SK-N-SH treated with all-trans-retinoic acid at 6 μM for 48 hours (cell line): ENCODE results near the gene CCDC172.

ENCODE experiments used
- ATAC-seq: fragments of 200-7000 bp; cut with Tn5 transposase; 3 replicates; pipeline ENCODE4 v1.9.1; 2020; ENCODE audit warnings: mild to moderate bottlenecking, moderate library complexity
- ARNTL ChIP-seq: fragments of 450-650 bp; formaldehyde crosslinking; IDR thresholded peaks from 2 replicates; pipeline ENCODE4 v1.5.0; 2020; ENCODE audit warnings: low read depth, mild to moderate bottlenecking, moderate library complexity, borderline replicate concordance
- BACH2 ChIP-seq: fragments of 250-450 bp; sonication (Bioruptor Pico); IDR thresholded peaks from 2 replicates; pipeline ENCODE4 v1.9.0; 2021; ENCODE audit warnings: mild to moderate bottlenecking, borderline replicate concordance
- CSDC2 ChIP-seq: fragments of 250-450 bp; sonication (Bioruptor Pico); IDR thresholded peaks from 2 replicates; pipeline ENCODE4 v1.5.0; 2020; ENCODE audit warnings: mild to moderate bottlenecking, moderate library complexity
- CSRNP3 ChIP-seq: fragments of 250-450 bp; sonication (Bioruptor Pico); IDR thresholded peaks from 2 replicates; pipeline ENCODE4 v1.5.1; 2021; ENCODE audit warnings: mild to moderate bottlenecking, moderate library complexity
- ESRRG ChIP-seq: fragments of 250-450 bp; sonication (Bioruptor Pico); IDR thresholded peaks from 2 replicates; pipeline ENCODE4 v1.6.1; 2021; ENCODE audit warnings: mild to moderate bottlenecking
- GLIS3 ChIP-seq: fragments of 250-450 bp; sonication (Bioruptor Pico); IDR thresholded peaks from 2 replicates; pipeline ENCODE4 v1.5.0; 2020; ENCODE audit warnings: mild to moderate bottlenecking, moderate library complexity
- ISL1 ChIP-seq: fragments of 250-450 bp; sonication (Bioruptor Pico); IDR thresholded peaks from 2 replicates; pipeline ENCODE4 v2.1.2; 2022; ENCODE audit warnings: mild to moderate bottlenecking, moderate library complexity
- OSR1 ChIP-seq: fragments of 250-450 bp; sonication (Bioruptor Pico); IDR thresholded peaks from 2 replicates; pipeline ENCODE4 v1.8.0; 2022; ENCODE audit warnings: moderate library complexity, mild to moderate bottlenecking, inconsistent platforms
- PATZ1 ChIP-seq: fragments of 250-450 bp; sonication (Bioruptor Pico); IDR thresholded peaks from 2 replicates; pipeline ENCODE4 v1.8.0; 2020; ENCODE audit warnings: mild to moderate bottlenecking, moderate library complexity, borderline replicate concordance
- POU6F1 ChIP-seq: fragments of 250-450 bp; sonication (Bioruptor Pico); IDR thresholded peaks from 2 replicates; pipeline ENCODE4 v1.8.0; 2021; ENCODE audit warnings: low read depth, mild to moderate bottlenecking, moderate library complexity, borderline replicate concordance
- PPARA ChIP-seq: fragments of 250-450 bp; sonication (Bioruptor Pico); IDR thresholded peaks from 2 replicates; pipeline ENCODE4 v1.5.0; 2020; ENCODE audit warnings: mild to moderate bottlenecking, borderline replicate concordance
- RARB ChIP-seq: fragments of 250-450 bp; sonication (Bioruptor Pico); IDR thresholded peaks from 2 replicates; pipeline ENCODE4 v1.8.0; 2021; ENCODE audit warnings: mild to moderate bottlenecking, moderate library complexity
- SNAI2 ChIP-seq: fragments of 250-450 bp; sonication (Bioruptor Pico); IDR thresholded peaks from 2 replicates; pipeline ENCODE4 v1.5.0; 2020; ENCODE audit warnings: mild to moderate bottlenecking, moderate library complexity
- TCF4 ChIP-seq: fragments of 250-450 bp; sonication (Bioruptor Pico); IDR thresholded peaks from 2 replicates; pipeline ENCODE4 v1.8.0; 2021; ENCODE audit warnings: mild to moderate bottlenecking, moderate library complexity, borderline replicate concordance
- ZC3H10 ChIP-seq: fragments of 250-450 bp; sonication (Bioruptor Pico); IDR thresholded peaks from 2 replicates; pipeline ENCODE4 v1.5.1; 2021; ENCODE audit warnings: mild to moderate bottlenecking, moderate library complexity
- ZFP3 ChIP-seq: fragments of 250-450 bp; sonication (Bioruptor Pico); IDR thresholded peaks from 2 replicates; pipeline ENCODE4 v1.5.0; 2020; ENCODE audit warnings: mild to moderate bottlenecking, moderate library complexity
- ZFP30 ChIP-seq: fragments of 450-650 bp; formaldehyde crosslinking; IDR thresholded peaks from 2 replicates; pipeline ENCODE4 v1.5.0; 2022; ENCODE audit warnings: mild to moderate bottlenecking, moderate library complexity
- ZNF70 ChIP-seq: fragments of 450-650 bp; formaldehyde crosslinking; IDR thresholded peaks from 2 replicates; pipeline ENCODE4 v1.5.0; 2020; ENCODE audit warnings: mild to moderate bottlenecking, moderate library complexity
- ZNF8 ChIP-seq: fragments of 450-650 bp; formaldehyde crosslinking; IDR thresholded peaks from 2 replicates; pipeline ENCODE4 v1.5.0; 2020; ENCODE audit warnings: mild to moderate bottlenecking, moderate library complexity
- TF ChIP-seq, protein P1 (sequence below): fragments of 250-450 bp; sonication (Bioruptor Pico); IDR thresholded peaks from 2 replicates; pipeline ENCODE4 v1.5.0; 2020; ENCODE audit warnings: mild to moderate bottlenecking, moderate library complexity

Gene CCDC172

GRCh38 chr10:116298586-116298985, 25.7 kb upstream of the CCDC172 start:
- TF ChIP-seq ESRRG, result no peak
- TF ChIP-seq CSDC2, result no peak
- TF ChIP-seq, protein P1, sequence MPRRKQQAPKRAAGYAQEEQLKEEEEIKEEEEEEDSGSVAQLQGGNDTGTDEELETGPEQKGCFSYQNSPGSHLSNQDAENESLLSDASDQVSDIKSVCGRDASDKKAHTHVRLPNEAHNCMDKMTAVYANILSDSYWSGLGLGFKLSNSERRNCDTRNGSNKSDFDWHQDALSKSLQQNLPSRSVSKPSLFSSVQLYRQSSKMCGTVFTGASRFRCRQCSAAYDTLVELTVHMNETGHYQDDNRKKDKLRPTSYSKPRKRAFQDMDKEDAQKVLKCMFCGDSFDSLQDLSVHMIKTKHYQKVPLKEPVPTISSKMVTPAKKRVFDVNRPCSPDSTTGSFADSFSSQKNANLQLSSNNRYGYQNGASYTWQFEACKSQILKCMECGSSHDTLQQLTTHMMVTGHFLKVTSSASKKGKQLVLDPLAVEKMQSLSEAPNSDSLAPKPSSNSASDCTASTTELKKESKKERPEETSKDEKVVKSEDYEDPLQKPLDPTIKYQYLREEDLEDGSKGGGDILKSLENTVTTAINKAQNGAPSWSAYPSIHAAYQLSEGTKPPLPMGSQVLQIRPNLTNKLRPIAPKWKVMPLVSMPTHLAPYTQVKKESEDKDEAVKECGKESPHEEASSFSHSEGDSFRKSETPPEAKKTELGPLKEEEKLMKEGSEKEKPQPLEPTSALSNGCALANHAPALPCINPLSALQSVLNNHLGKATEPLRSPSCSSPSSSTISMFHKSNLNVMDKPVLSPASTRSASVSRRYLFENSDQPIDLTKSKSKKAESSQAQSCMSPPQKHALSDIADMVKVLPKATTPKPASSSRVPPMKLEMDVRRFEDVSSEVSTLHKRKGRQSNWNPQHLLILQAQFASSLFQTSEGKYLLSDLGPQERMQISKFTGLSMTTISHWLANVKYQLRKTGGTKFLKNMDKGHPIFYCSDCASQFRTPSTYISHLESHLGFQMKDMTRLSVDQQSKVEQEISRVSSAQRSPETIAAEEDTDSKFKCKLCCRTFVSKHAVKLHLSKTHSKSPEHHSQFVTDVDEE (CRISPR knock-in tag), result no peak
- no peak for ATAC-seq

DNA sequence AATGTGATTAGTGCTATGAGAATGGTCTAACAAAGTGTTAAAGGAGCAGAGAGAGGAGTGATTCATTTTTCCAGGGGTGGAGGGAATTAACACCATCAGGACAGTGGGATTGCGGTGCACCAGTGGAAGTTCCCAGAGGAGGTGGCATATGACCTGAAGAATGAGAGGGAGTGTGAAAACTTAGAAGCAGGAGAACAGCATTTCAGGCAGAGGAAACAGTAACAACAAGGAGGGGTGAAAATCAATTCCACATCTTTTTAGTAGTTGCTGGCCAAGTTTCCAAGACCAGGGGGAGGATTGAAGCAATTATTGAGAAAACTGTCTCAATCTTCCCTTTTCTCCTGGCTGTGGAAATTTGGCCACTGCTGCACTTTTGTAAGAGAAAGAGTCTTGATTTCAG, 23.7 kb upstream of the CCDC172 start:
- TF ChIP-seq CSDC2, result no peak
- no peak for TF ChIP-seq ARNTL (CRISPR knock-in tag)
- TF ChIP-seq PPARA (CRISPR knock-in tag), result no peak
- no peak for TF ChIP-seq ZFP3 (CRISPR knock-in tag)
- no peak for TF ChIP-seq SNAI2 (CRISPR knock-in tag)
- TF ChIP-seq, all 23 proteins: peak for 0
- ATAC-seq, result no peak

- TF ChIP-seq ZFP3 (CRISPR knock-in tag) (no peak), ISL1 (CRISPR knock-in tag) (no peak), TCF4 (CRISPR knock-in tag) (no peak), ZFP30 (CRISPR knock-in tag) (no peak), RARB (CRISPR knock-in tag) (no peak), OSR1 (CRISPR knock-in tag) (no peak), ZNF8 (CRISPR knock-in tag) (no peak), CSRNP3 (CRISPR knock-in tag) (no peak), ZC3H10 (CRISPR knock-in tag) (no peak), ZNF70 (no peak), SNAI2 (CRISPR knock-in tag) (no peak), PPARA (CRISPR knock-in tag) (no peak), PATZ1 (CRISPR knock-in tag) (no peak), ARNTL (CRISPR knock-in tag) (no peak), POU6F1 (CRISPR knock-in tag) (no peak), BACH2 (no peak)
- ATAC-seq, result no peak
These were observed 19.3 kb upstream of the CCDC172 start for GRCh38 chr10:116304923-116305322.

DNA sequence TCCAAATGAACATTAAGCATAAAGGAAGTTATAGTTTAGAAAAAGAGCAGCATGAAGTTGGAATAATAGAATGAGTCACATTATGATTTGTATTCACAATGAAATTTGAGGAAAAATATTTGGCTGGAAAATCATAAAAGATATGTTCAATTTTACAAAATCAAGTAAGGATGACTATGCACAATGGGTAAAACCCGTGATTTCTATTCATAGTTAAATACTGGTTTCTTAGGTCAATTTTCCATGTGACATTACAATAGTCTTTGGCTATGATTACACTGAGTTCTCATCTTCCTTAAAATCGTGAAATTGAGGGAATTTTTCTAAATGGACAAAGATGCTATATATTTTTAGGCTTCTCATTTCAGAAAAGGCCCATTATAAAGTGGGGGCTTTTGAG, 17.4 kb upstream of the CCDC172 start:
- TF ChIP-seq ZNF70, result no peak
- no peak for TF ChIP-seq SNAI2 (CRISPR knock-in tag)
- no peak for TF ChIP-seq PPARA (CRISPR knock-in tag)
- TF ChIP-seq GLIS3 (CRISPR knock-in tag), result no peak
- TF ChIP-seq RARB (CRISPR knock-in tag), result no peak
- no peak for TF ChIP-seq POU6F1 (CRISPR knock-in tag)
- TF ChIP-seq ZC3H10 (CRISPR knock-in tag), result no peak
- TF ChIP-seq OSR1 (CRISPR knock-in tag), result no peak
- no peak for TF ChIP-seq TCF4 (CRISPR knock-in tag)
- no peak for TF ChIP-seq BACH2
- TF ChIP-seq ZFP3 (CRISPR knock-in tag), result no peak
- TF ChIP-seq, protein P1 (CRISPR knock-in tag), result no peak
- no peak for TF ChIP-seq ARNTL (CRISPR knock-in tag)
- TF ChIP-seq PATZ1 (CRISPR knock-in tag), result no peak
- TF ChIP-seq ISL1 (CRISPR knock-in tag), result no peak
- no peak for TF ChIP-seq ZNF8 (CRISPR knock-in tag)
- no peak for TF ChIP-seq ZFP30 (CRISPR knock-in tag)
- no peak for ATAC-seq
